ENCODE data around the gene ZSWIM3.

ZSWIM3 gene

DNA sequence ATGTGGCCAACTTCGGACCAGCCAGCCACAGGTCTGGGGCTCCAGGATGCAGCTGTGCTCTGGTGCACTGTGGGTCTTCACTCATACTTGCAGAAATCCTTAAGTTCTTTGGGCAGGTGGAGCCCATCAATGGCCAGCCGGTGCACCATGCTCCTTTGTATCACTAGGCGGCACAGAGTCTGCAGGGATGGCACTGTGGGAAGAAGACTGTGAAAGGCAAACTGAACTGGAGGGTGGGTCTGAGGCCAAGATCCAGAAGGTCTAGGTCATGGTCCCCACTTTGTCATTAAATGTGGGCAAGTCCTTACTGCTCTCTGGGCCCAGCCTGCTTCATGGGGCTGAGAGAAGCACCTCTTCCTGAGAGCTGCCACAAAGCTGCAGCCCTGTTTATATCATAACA, 31.3 kb downstream of the ZSWIM3 start:
- H3K18ac ChIP-seq (ENCODE audit: low read length): no peak overlapping the region
- H3K4ac ChIP-seq (ENCODE audit: low read depth, low read length): no peak overlapping the region
- peak overlapping the region; percentile 7 for H3K9ac ChIP-seq (ENCODE audit: low read length)
- H3K79me1 ChIP-seq (ENCODE audit: low read length): peaks cover 9% of the 10 kb centered on the region
- H3K79me2 ChIP-seq (ENCODE audit: control insufficient read depth, insufficient read depth, low read length, poor library complexity): peaks cover 4% of the 10 kb centered on the region
- no peaks in the 10 kb centered on the region for H3K9me3 ChIP-seq (ENCODE audit: insufficient read depth, low read depth, low read length)
- H3K27me3 ChIP-seq (ENCODE audit: insufficient read depth, low read length): no peaks in the 10 kb centered on the region
- H2BK120ac ChIP-seq (ENCODE audit: insufficient read depth, low read length, poor library complexity): no peak overlapping the region
- no peak overlapping the region for H3K4me2 ChIP-seq (ENCODE audit: low read length)
- no peak overlapping the region for H3K4me3 ChIP-seq (ENCODE audit: low read depth, low read length)
- no peak overlapping the region for H3K14ac ChIP-seq (ENCODE audit: low read length)
- H4K12ac ChIP-seq (ENCODE audit: low read depth, low read length): no peak overlapping the region
- H3K27ac ChIP-seq (ENCODE audit: low read depth, low read length): no peak overlapping the region
- peaks cover 5 to 11% of the 10 kb centered on the region in 2 experiments for H3K36me3 ChIP-seq (ENCODE audit: control insufficient read depth in 1 of 2, insufficient read depth in 2 of 2, low read length in 2 of 2)
- H2BK12ac ChIP-seq (ENCODE audit: low read length): no peak overlapping the region
- H2BK5ac ChIP-seq (ENCODE audit: low read depth, low read length, poor library complexity): no peak overlapping the region
- H4K8ac ChIP-seq (ENCODE audit: low read depth, low read length): no peak overlapping the region
- WGBS (ENCODE audit: extremely low coverage, insufficient coverage, insufficient read length): no CpG with 5 or more reads among the region's 3 CpGs
- no peak overlapping the region for H4K91ac ChIP-seq (ENCODE audit: low read depth, low read length)
- H3K23ac ChIP-seq (ENCODE audit: low read length): no peak overlapping the region
- DNase-seq: no peak
- no peak overlapping the region for H2AFZ ChIP-seq (ENCODE audit: insufficient read depth, low read length, poor library complexity)
- H3K4me1 ChIP-seq (ENCODE audit: control insufficient read depth in 1 of 2, insufficient read depth in 2 of 2, low read length in 2 of 2): peaks cover 9 to 15% of the 10 kb centered on the region in 2 experiments
- no peak overlapping the region for H2AK5ac ChIP-seq (ENCODE audit: low read length)

DNA sequence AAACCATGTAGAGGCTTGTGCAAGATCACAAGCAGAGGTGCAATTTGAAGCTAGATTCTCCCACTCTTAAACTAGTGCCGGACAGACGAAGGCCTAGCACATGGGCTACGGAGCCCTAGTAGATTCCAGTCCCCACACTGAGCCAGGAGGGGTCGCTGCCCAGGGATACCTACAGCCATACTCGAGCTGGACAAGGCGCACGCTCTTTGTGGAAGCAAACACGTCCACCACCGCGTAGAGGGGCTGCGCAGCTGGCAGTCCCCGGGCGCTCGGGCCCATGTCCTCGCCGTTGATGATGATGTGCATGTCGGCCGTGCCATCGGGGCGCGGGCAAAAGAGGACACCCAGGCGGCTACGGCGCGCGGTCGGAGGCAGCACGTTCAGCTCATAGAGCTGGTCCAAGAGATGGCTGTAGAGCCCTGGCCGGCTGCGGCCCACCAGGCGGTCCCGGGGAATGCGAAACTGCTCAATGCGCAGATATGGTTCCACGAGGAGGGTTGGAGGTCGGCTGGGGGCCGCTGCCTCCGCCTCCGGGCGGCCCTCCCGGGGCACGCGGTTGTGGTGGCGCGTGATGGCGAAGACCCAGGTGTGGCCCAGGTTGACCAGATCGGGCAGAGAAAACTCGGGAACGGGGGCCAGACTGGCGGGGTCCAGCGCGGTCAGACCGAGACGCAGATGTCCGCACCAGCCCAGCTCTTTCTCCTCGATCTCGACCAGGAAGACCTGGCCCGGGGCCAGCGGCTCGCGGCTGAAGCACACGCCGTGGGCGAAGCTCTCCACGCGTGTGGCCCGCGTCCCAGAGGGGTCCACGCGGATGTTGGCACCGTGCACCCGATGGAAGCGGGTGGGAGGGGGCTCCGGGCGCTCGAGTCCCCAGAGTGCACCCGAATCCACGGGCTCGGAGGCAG, 32.9 kb downstream of the ZSWIM3 start:
- H2AFZ ChIP-seq (ENCODE audit: insufficient read depth, low read length, poor library complexity): peak overlapping the region; percentile 93
- peak overlapping the region; percentile 97 for H3K4me2 ChIP-seq (ENCODE audit: low read length)
- H2AK5ac ChIP-seq (ENCODE audit: low read length): no peak overlapping the region
- peak overlapping the region; percentile 35 for H3K9ac ChIP-seq (ENCODE audit: low read length)
- peaks cover 9% of the 10 kb centered on the region for H3K79me1 ChIP-seq (ENCODE audit: low read length)
- WGBS (ENCODE audit: extremely low coverage, insufficient coverage, insufficient read length): no CpG with 5 or more reads among the region's 79 CpGs
- H3K14ac ChIP-seq (ENCODE audit: low read length): peak overlapping the region; percentile 68
- peak overlapping the region; percentile 56 for H4K91ac ChIP-seq (ENCODE audit: low read depth, low read length)
- no peak overlapping the region for H3K23ac ChIP-seq (ENCODE audit: low read length)
- H4K8ac ChIP-seq (ENCODE audit: low read depth, low read length): peak overlapping the region; percentile 85
- H3K36me3 ChIP-seq (ENCODE audit: control insufficient read depth in 1 of 2, insufficient read depth in 2 of 2, low read length in 2 of 2): peaks cover 6 to 19% of the 10 kb centered on the region in 2 experiments
- H2BK5ac ChIP-seq (ENCODE audit: low read depth, low read length, poor library complexity): no peak overlapping the region
- H3K27me3 ChIP-seq (ENCODE audit: insufficient read depth, low read length): no peaks in the 10 kb centered on the region
- H3K9me3 ChIP-seq (ENCODE audit: insufficient read depth, low read depth, low read length): no peaks in the 10 kb centered on the region
- peaks cover 4% of the 10 kb centered on the region for H3K79me2 ChIP-seq (ENCODE audit: control insufficient read depth, insufficient read depth, low read length, poor library complexity)
- peak overlapping the region; percentile 28 for H2BK120ac ChIP-seq (ENCODE audit: insufficient read depth, low read length, poor library complexity)
- peak; percentile 80 for DNase-seq
- peak overlapping the region; percentile 30 for H3K4ac ChIP-seq (ENCODE audit: low read depth, low read length)
- H3K4me1 ChIP-seq (ENCODE audit: control insufficient read depth in 1 of 2, insufficient read depth in 2 of 2, low read length in 2 of 2): peaks cover 9 to 15% of the 10 kb centered on the region in 2 experiments
- no peak overlapping the region for H3K27ac ChIP-seq (ENCODE audit: low read depth, low read length)
- no peak overlapping the region for H2BK12ac ChIP-seq (ENCODE audit: low read length)
- H3K18ac ChIP-seq (ENCODE audit: low read length): peak overlapping the region; percentile 32
- H4K12ac ChIP-seq (ENCODE audit: low read depth, low read length): peak overlapping the region; percentile 78
- peak overlapping the region; percentile 80 for H3K4me3 ChIP-seq (ENCODE audit: low read depth, low read length)

DNA sequence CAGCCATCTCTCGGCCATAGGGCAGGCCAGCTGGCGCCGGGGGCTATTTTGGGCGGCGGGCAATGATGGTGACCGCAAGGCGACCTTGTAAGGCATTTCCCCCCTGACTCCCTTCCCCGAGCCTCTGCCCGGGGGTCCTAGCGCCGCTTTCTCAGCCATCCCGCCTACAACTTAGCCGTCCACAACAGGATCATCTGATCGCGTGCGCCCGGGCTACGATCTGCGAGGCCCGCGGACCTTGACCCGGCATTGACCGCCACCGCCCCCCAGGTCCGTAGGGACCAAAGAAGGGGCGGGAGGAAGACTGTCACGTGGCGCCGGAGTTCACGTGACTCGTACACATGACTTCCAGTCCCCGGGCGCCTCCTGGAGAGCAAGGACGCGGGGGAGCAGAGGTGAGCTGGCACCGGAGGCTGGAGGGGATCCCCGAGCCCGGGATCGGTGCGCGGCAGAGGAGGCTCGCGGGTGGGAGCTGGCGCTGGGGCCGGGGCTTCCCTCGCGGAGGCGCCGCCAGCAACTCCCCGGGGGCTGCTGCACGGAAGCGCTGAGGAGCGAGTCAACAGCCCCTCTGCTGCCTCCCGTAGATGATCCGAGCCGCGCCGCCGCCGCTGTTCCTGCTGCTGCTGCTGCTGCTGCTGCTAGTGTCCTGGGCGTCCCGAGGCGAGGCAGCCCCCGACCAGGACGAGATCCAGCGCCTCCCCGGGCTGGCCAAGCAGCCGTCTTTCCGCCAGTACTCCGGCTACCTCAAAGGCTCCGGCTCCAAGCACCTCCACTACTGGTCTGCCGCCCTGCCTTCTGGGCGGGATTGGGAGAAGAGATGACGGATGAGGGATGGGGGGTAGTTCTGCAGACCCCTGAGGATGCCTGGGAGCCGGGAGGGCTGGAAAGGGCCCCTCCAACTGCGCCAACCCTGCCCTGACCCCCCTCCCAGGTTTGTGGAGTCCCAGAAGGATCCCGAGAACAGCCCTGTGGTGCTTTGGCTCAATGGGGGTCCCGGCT, 33.9 kb downstream of the ZSWIM3 start, which contains the start of the genes CTSA and NEURL2:
CTSA (plus strand) TSS at position 351 of the 999 bp plus-strand sequence; CDS start at position 585, 234 bp downstream.
NEURL2 (minus strand) TSS at position 224 of the 999 bp plus-strand sequence; CDS start at position 7, 217 bp downstream.
- WGBS (ENCODE audit: extremely low coverage, insufficient coverage, insufficient read length): no CpG with 5 or more reads among the region's 78 CpGs
- H3K4me2 ChIP-seq (ENCODE audit: low read length): peak within 1 kb of the TSS; percentile 97

More for the DNA sequence above, 33.9 kb downstream of the ZSWIM3 start, which contains the start of the genes CTSA and NEURL2:
- Histone ChIP-seq H2BK12ac (ENCODE audit: low read length) (no peak within 1 kb of the TSS), H3K36me3 (ENCODE audit: control insufficient read depth in 1 of 2, insufficient read depth in 2 of 2, low read length in 2 of 2) (peaks cover 6 to 22% of the 10 kb centered on the region in 2 experiments), H2BK5ac (ENCODE audit: low read depth, low read length, poor library complexity) (peak within 1 kb of the TSS; percentile 15), H3K23ac (ENCODE audit: low read length) (no peak within 1 kb of the TSS), H3K18ac (ENCODE audit: low read length) (peak within 1 kb of the TSS; percentile 32), H3K79me2 (ENCODE audit: control insufficient read depth, insufficient read depth, low read length, poor library complexity) (peaks cover 4% of the 10 kb centered on the region), H3K4me1 (ENCODE audit: control insufficient read depth in 1 of 2, insufficient read depth in 2 of 2, low read length in 2 of 2) (peaks cover 9 to 15% of the 10 kb centered on the region in 2 experiments), H3K14ac (ENCODE audit: low read length) (peak within 1 kb of the TSS; percentile 73), H4K91ac (ENCODE audit: low read depth, low read length) (peak within 1 kb of the TSS; percentile 56), H3K9me3 (ENCODE audit: insufficient read depth, low read depth, low read length) (no peaks in the 10 kb centered on the region), H3K27me3 (ENCODE audit: insufficient read depth, low read length) (no peaks in the 10 kb centered on the region), H3K4me3 (ENCODE audit: low read depth, low read length) (peak within 1 kb of the TSS; percentile 80), H3K79me1 (ENCODE audit: low read length) (peaks cover 9% of the 10 kb centered on the region), H2AK5ac (ENCODE audit: low read length) (peak within 1 kb of the TSS; percentile 3), H3K9ac (ENCODE audit: low read length) (peak within 1 kb of the TSS; percentile 74), H4K8ac (ENCODE audit: low read depth, low read length) (peak within 1 kb of the TSS; percentile 95), H3K27ac (ENCODE audit: low read depth, low read length) (no peak within 1 kb of the TSS), H3K4ac (ENCODE audit: low read depth, low read length) (peak within 1 kb of the TSS; percentile 48), H2AFZ (ENCODE audit: insufficient read depth, low read length, poor library complexity) (peak within 1 kb of the TSS; percentile 93), H2BK120ac (ENCODE audit: insufficient read depth, low read length, poor library complexity) (peak within 1 kb of the TSS; percentile 70), H4K12ac (ENCODE audit: low read depth, low read length) (peak within 1 kb of the TSS; percentile 78)
- DNase-seq: peak; percentile 76 to 84
